GM12872 (cell line): ENCODE results near the gene PLK2.

Experiments
- CTCF ChIP-seq: IDR thresholded peaks from 3 replicates; pipeline ENCODE4 v1.5.1; 2011; ENCODE audit warnings: low read depth, mild to moderate bottlenecking, low read length, moderate library complexity; ENCODE audit not compliant: insufficient read depth

Gene PLK2

GRCh38 chr5:58459146-58460001 lies 512 bp downstream of the PLK2 start:
- no peak for TF ChIP-seq CTCF

- no peak for TF ChIP-seq CTCF
Measured at GRCh38 chr5:58458743-58459145, 1.1 kb downstream of the PLK2 start.

- no peak for TF ChIP-seq CTCF
Measured at GRCh38 chr5:58458141-58458742, 1.6 kb downstream of the PLK2 start.

GRCh38 chr5:58457050-58457449 lies 2.8 kb downstream of the PLK2 start:
- no peak for TF ChIP-seq CTCF

- no peak for TF ChIP-seq CTCF
Measured at GRCh38 chr5:58456486-58456885, 3.4 kb downstream of the PLK2 start.

GRCh38 chr5:58456026-58456425 lies 3.9 kb downstream of the PLK2 start:
- no peak for TF ChIP-seq CTCF

- TF ChIP-seq CTCF: no peak
Measured at GRCh38 chr5:58455480-58455879, 4.4 kb downstream of the PLK2 start.
